ENCODE data around the gene STN1. TPM values are rescaled to one million over a fixed set of nuclear protein-coding genes. Genes with fewer than 3 reads are reported as not detected.

STN1 gene
- polyA plus RNA-seq, 1 of the 3 experiments (the other 2 are of a cell fraction): 22.1 TPM

- Histone ChIP-seq H3K4me1 (ENCODE audit: control insufficient read depth in 1 of 2, insufficient read depth in 2 of 2, low read depth in 1 of 2, low read length in 1 of 2) (peaks cover 0 to 11% of the 10 kb centered on the region in 2 experiments; a peak in 1 of 4 replicates), H3K27ac (ENCODE audit: low read depth in 2 of 2, low read length in 1 of 2) (no peak overlapping the region), H3K9me3 (no peaks in the 10 kb centered on the region), H3K27me3 (ENCODE audit: insufficient read depth) (no peaks in the 10 kb centered on the region), H2AFZ (ENCODE audit: low read depth) (no peak overlapping the region), H4K20me1 (ENCODE audit: insufficient read depth) (no peaks in the 10 kb centered on the region), H3F3A (replicated peaks; ENCODE audit: insufficient read depth) (no peaks in the 10 kb centered on the region), H3K79me2 (ENCODE audit: insufficient read depth) (no peaks in the 10 kb centered on the region), H3K36me3 (replicated peaks in 1 of 2; ENCODE audit: control insufficient read depth in 1 of 2, insufficient read depth in 2 of 2, low read length in 1 of 2) (no peaks in the 10 kb centered on the region), H3K9me2 (no peaks in the 10 kb centered on the region), H3K4me3 (ENCODE audit: low read depth in 2 of 2, low read length in 1 of 2) (no peak overlapping the region), H3K9ac (no peak overlapping the region), H3K4me2 (no peak overlapping the region)
- DNase-seq: no peak
- 87% methylated on average over 6 of the region's 6 CpGs for WGBS (ENCODE audit: low lambda C conversion rate)
- CTCF ChIA-PET: interaction anchor here (1.5 kb wide), 1 partner anchor 340 kb away, joined by 3 read pairs; no protein-coding TSS in a partner anchor
- POLR2A ChIA-PET: no interaction called here
- TF ChIP-seq GATA2 (CRISPR knock-in tag; IDR thresholded peaks at IDR 0.05) (no peak), RXRA (IDR thresholded peaks at IDR 0.05; ENCODE audit: borderline replicate concordance, low read depth) (no peak), MEF2A (IDR thresholded peaks at IDR 0.05; ENCODE audit: borderline replicate concordance, low read depth) (no peak), ELF1 (IDR thresholded peaks at IDR 0.05) (no peak), TAF1 (IDR thresholded peaks at IDR 0.05; ENCODE audit: borderline replicate concordance, low read depth, low read length) (no peak), RAD21 (IDR thresholded peaks at IDR 0.05; ENCODE audit: low read length) (no peak), MAX (IDR thresholded peaks at IDR 0.05; ENCODE audit: low read depth) (no peak), USF1 (IDR thresholded peaks at IDR 0.05; ENCODE audit: borderline replicate concordance, low read depth) (no peak), SMC3 (IDR thresholded peaks at IDR 0.05; ENCODE audit: low read depth, low read length) (no peak), IRF3 (IDR thresholded peaks at IDR 0.05; ENCODE audit: low read depth, low read length) (no peak), NFIC (IDR thresholded peaks at IDR 0.05; ENCODE audit: borderline replicate concordance) (no peak), SIN3A (IDR thresholded peaks at IDR 0.05; ENCODE audit: borderline replicate concordance, low read depth, low read length) (no peak), RCOR1 (IDR thresholded peaks at IDR 0.05; ENCODE audit: low read length) (no peak), POLR2AphosphoS5 (IDR thresholded peaks at IDR 0.05; ENCODE audit: low read depth, low read length) (no peak)
Measured at GRCh38 chr10:103934308-103934707, 16.3 kb upstream of the STN1 start.

GRCh38 chr10:103933557-103934121, 15.7 kb upstream of the STN1 start:
- Histone ChIP-seq H4K20me1 (ENCODE audit: insufficient read depth) (no peaks in the 10 kb centered on the region), H3K27ac (ENCODE audit: low read depth in 2 of 2, low read length in 1 of 2) (no peak overlapping the region), H3K4me3 (ENCODE audit: low read depth in 2 of 2, low read length in 1 of 2) (no peak overlapping the region), H3K9me2 (no peaks in the 10 kb centered on the region), H2AFZ (ENCODE audit: low read depth) (no peak overlapping the region), H3K9me3 (no peaks in the 10 kb centered on the region), H3K4me2 (no peak overlapping the region), H3K36me3 (replicated peaks in 1 of 2; ENCODE audit: control insufficient read depth in 1 of 2, insufficient read depth in 2 of 2, low read length in 1 of 2) (no peaks in the 10 kb centered on the region), H3F3A (replicated peaks; ENCODE audit: insufficient read depth) (no peaks in the 10 kb centered on the region), H3K4me1 (ENCODE audit: control insufficient read depth in 1 of 2, insufficient read depth in 2 of 2, low read depth in 1 of 2, low read length in 1 of 2) (peaks cover 0 to 13% of the 10 kb centered on the region in 2 experiments; a peak in 1 of 4 replicates), H3K27me3 (ENCODE audit: insufficient read depth) (no peaks in the 10 kb centered on the region), H3K9ac (no peak overlapping the region), H3K79me2 (ENCODE audit: insufficient read depth) (no peaks in the 10 kb centered on the region)
- TF ChIP-seq MEF2A (IDR thresholded peaks at IDR 0.05; ENCODE audit: borderline replicate concordance, low read depth) (no peak), NFIC (IDR thresholded peaks at IDR 0.05; ENCODE audit: borderline replicate concordance) (no peak), REST (IDR thresholded peaks at IDR 0.05; ENCODE audit: low read depth, low read length) (no peak), GATA2 (CRISPR knock-in tag; IDR thresholded peaks at IDR 0.05) (no peak), RCOR1 (IDR thresholded peaks at IDR 0.05; ENCODE audit: low read length) (no peak), NRF1 (IDR thresholded peaks at IDR 0.05; ENCODE audit: low read depth, low read length) (no peak), TCF12 (IDR thresholded peaks at IDR 0.05) (no peak), FOXJ3 (CRISPR knock-in tag; IDR thresholded peaks at IDR 0.05) (no peak), SIN3A (IDR thresholded peaks at IDR 0.05; ENCODE audit: borderline replicate concordance, low read depth, low read length) (no peak), POLR2AphosphoS5 (IDR thresholded peaks at IDR 0.05; ENCODE audit: low read depth, low read length) (no peak), SMC3 (IDR thresholded peaks at IDR 0.05; ENCODE audit: low read depth, low read length) (no peak), JUND (IDR thresholded peaks at IDR 0.05) (no peak)
- POLR2A ChIA-PET: no interaction called here
- CTCF ChIA-PET: interaction anchor here (1.5 kb wide), 1 partner anchor 341 kb away, joined by 3 read pairs; no protein-coding TSS in a partner anchor
- 87% methylated on average over 2 of the region's 4 CpGs for WGBS (ENCODE audit: low lambda C conversion rate)
- DNase-seq: no peak
